GM23338 (cell line): ENCODE data around the gene MIER1. TPM values are rescaled to one million over a fixed set of nuclear protein-coding genes. Genes with fewer than 3 reads are reported as not detected.

Source experiments
- ATAC-seq: fragments of 200-7000 bp; cut with Tn5 transposase; 3 replicates; pipeline ENCODE4 v1.9.1; 2020
- DNase-seq: peaks from one replicate; pipeline ENCODE4 v3.0.0-alpha.2; 2015; ENCODE audit warnings: low spot score
- H2AFZ ChIP-seq: fragments of 200-600 bp; sonication (generic); 2 replicates; pipeline ENCODE4 v1.8.0; 2016; ENCODE audit warnings: antibody characterized with exemption, mild to moderate bottlenecking, moderate library complexity
- H3F3A ChIP-seq: fragments of 200-600 bp; sonication (generic); replicated peaks from 2 replicates; pipeline ENCODE4 v1.8.0; 2017; ENCODE audit warnings: antibody characterized with exemption, mixed run types, low read depth
- H3K27ac ChIP-seq: fragments of 200-600 bp; sonication (generic); 2 replicates; pipeline ENCODE4 v1.6.1; 2016; ENCODE audit warnings: low read depth
- H3K27me3 ChIP-seq: fragments of 200-600 bp; sonication (generic); 2 replicates; pipeline ENCODE4 v1.8.0; 2016; ENCODE audit warnings: mild to moderate bottlenecking, mixed run types, moderate library complexity; ENCODE audit not compliant: insufficient read depth
- H3K36me3 ChIP-seq: fragments of 200-600 bp; sonication (generic); 2 replicates; pipeline ENCODE4 v1.8.0; 2016; ENCODE audit warnings: mild to moderate bottlenecking; ENCODE audit not compliant: insufficient read depth
- H3K4me1 ChIP-seq: fragments of 200-600 bp; sonication (generic); 2 replicates; pipeline ENCODE4 v1.8.0; 2016; ENCODE audit warnings: mild to moderate bottlenecking, moderate library complexity; ENCODE audit not compliant: insufficient read depth
- H3K4me2 ChIP-seq: fragments of 200-600 bp; sonication (generic); 2 replicates; pipeline ENCODE4 v1.7.1; 2017; ENCODE audit warnings: mixed run types
- H3K4me3 ChIP-seq: fragments of 200-600 bp; sonication (generic); 2 replicates; pipeline ENCODE4 v1.6.1; 2016; ENCODE audit warnings: mixed run types
- H3K79me2 ChIP-seq: fragments of 200-600 bp; sonication (generic); replicated peaks from 2 replicates; pipeline ENCODE4 v1.8.0; 2017; ENCODE audit warnings: mild to moderate bottlenecking; ENCODE audit not compliant: insufficient read depth
- H3K9me2 ChIP-seq: fragments of 200-600 bp; sonication (generic); 2 replicates; pipeline ENCODE4 v1.8.0; 2017; ENCODE audit not compliant: insufficient read depth
- H4K20me1 ChIP-seq: fragments of 200-600 bp; sonication (generic); replicated peaks from 2 replicates; pipeline ENCODE4 v1.8.0; 2017; ENCODE audit warnings: mild to moderate bottlenecking; ENCODE audit not compliant: insufficient read depth
- H3K27ac Mint-ChIP-seq: 2 replicates; pipeline ENCODE4 v1.8.0; 2020; ENCODE audit warnings: inconsistent platforms, mild to moderate bottlenecking, moderate library complexity, mixed read lengths
- H3K27me3 Mint-ChIP-seq: 3 replicates; pipeline ENCODE4 v1.8.0; 2022; ENCODE audit warnings: low read depth, mild to moderate bottlenecking, moderate library complexity, mixed read lengths, inconsistent platforms; ENCODE audit not compliant: insufficient read depth, poor library complexity
- H3K36me3 Mint-ChIP-seq: 3 replicates; pipeline ENCODE4 v1.8.0; 2021; ENCODE audit warnings: low read depth, mild to moderate bottlenecking, inconsistent platforms, moderate library complexity, mixed read lengths
- H3K4me1 Mint-ChIP-seq: 3 replicates; pipeline ENCODE4 v1.8.0; 2020; ENCODE audit warnings: mild to moderate bottlenecking, inconsistent platforms, mixed read lengths
- H3K4me3 Mint-ChIP-seq: 3 replicates; pipeline ENCODE4 v1.8.0; 2021; ENCODE audit warnings: moderate library complexity, mild to moderate bottlenecking, inconsistent platforms, mixed read lengths
- H3K9me3 Mint-ChIP-seq: 3 replicates; pipeline ENCODE4 v1.8.0; 2020; ENCODE audit warnings: moderate library complexity, mild to moderate bottlenecking, inconsistent platforms, mixed read lengths
- CREB1 ChIP-seq: fragments of 250-450 bp; sonication (Bioruptor Pico); IDR thresholded peaks from 2 replicates; pipeline ENCODE4 v1.5.0; 2020; ENCODE audit warnings: low read depth, mild to moderate bottlenecking, moderate library complexity
- CTCF ChIP-seq, 2 experiments: fragments of 200-600 bp in 1 of 2; sonication (generic) in 1 of 2; conservative IDR thresholded peaks; 2 replicates each; pipeline versions ENCODE4 v1.5.1 to v1.6.1; 2016 to 2017; ENCODE audit warnings: antibody characterized with exemption in 2 of 2, low read depth in 2 of 2, mild to moderate bottlenecking in 2 of 2, moderate library complexity in 1 of 2
- EZH2 ChIP-seq: fragments of 200-600 bp; sonication (generic); IDR thresholded peaks from one replicate; pipeline ENCODE4 v1.8.0; 2017; ENCODE audit warnings: antibody characterized with exemption, mild to moderate bottlenecking, low read depth; ENCODE audit not compliant: unreplicated experiment
- EZH2phosphoT487 ChIP-seq: fragments of 200-600 bp; sonication (generic); IDR thresholded peaks from one replicate; pipeline ENCODE4 v1.8.1; 2018; ENCODE audit warnings: antibody characterized with exemption; ENCODE audit not compliant: unreplicated experiment
- JUNB ChIP-seq: IDR thresholded peaks from one replicate; pipeline ENCODE4 v1.6.1; 2016; ENCODE audit warnings: antibody characterized with exemption; ENCODE audit not compliant: unreplicated experiment
- NANOG ChIP-seq: IDR thresholded peaks from 2 replicates; pipeline ENCODE4 v1.6.1; 2016; ENCODE audit warnings: antibody characterized with exemption, borderline replicate concordance
- STAT1 ChIP-seq: IDR thresholded peaks from one replicate; pipeline ENCODE4 v1.6.1; 2016; ENCODE audit warnings: antibody characterized with exemption; ENCODE audit not compliant: unreplicated experiment
- ZNF114 ChIP-seq: fragments of 250-450 bp; sonication (Bioruptor Pico); IDR thresholded peaks from 2 replicates; pipeline ENCODE4 v1.5.0; 2020; ENCODE audit warnings: mild to moderate bottlenecking, moderate library complexity
- ZNF331 ChIP-seq: fragments of 250-450 bp; sonication (Bioruptor Pico); IDR thresholded peaks from 2 replicates; pipeline ENCODE4 v1.5.0; 2020; ENCODE audit warnings: low read depth, mild to moderate bottlenecking, moderate library complexity
- polyA plus RNA-seq: library from polyadenylated mRNA; unstranded; fragments of >200 nt; fragmentation: Nextera tagmentation; extraction: Ambion mirVana; gene quantifications from 2 replicates; pipeline ENCODE4 v1.2.1, GENCODE V29; 2016
- total RNA-seq: library from RNA; depleted of rRNA; stranded (reverse); fragments of >200 nt; shearing (Covaris generic); gene quantifications from 2 replicates; pipeline ENCODE4 v1.2.3, GENCODE V29; 2014
- TF ChIP-seq, protein P1 (sequence below): IDR thresholded peaks from 2 replicates; pipeline ENCODE4 v1.6.1; 2016; ENCODE audit warnings: antibody characterized with exemption
- TF ChIP-seq, protein P2 (sequence below): fragments of 250-450 bp; sonication (Bioruptor Pico); IDR thresholded peaks from 2 replicates; pipeline ENCODE4 v1.5.0; 2020; ENCODE audit warnings: mild to moderate bottlenecking, moderate library complexity
- TF ChIP-seq, protein P3 (sequence below): IDR thresholded peaks from one replicate; pipeline ENCODE4 v1.6.1; 2018; ENCODE audit warnings: antibody characterized with exemption; ENCODE audit not compliant: unreplicated experiment

Gene MIER1
- total and polyA plus RNA-seq, 2 experiments from 2014 or later, result 38.2 to 72.8 TPM

GRCh38 chr1:66982561-66983260 lies 57.9 kb downstream of the MIER1 start:
- no peaks in the 10 kb centered on the region for H3K4me1 Mint-ChIP-seq
- Histone ChIP-seq H3K27ac (no peak overlapping the region), H3K4me1 (no peaks in the 10 kb centered on the region), H3K4me2 (no peak overlapping the region), H3K9me2 (no peaks in the 10 kb centered on the region), H3K79me2 (no peaks in the 10 kb centered on the region), H3K27me3 (no peaks in the 10 kb centered on the region), H4K20me1 (no peaks in the 10 kb centered on the region; the same call in 1 of the 2 replicates), H3K36me3 (peaks cover 10% of the 10 kb centered on the region), H3K4me3 (no peak overlapping the region), H3F3A (no peaks in the 10 kb centered on the region), H2AFZ (no peak overlapping the region)
- no peak overlapping the region for H3K4me3 Mint-ChIP-seq
- DNase-seq (no peak), ATAC-seq (no peak)
- no peaks in the 10 kb centered on the region for H3K9me3 Mint-ChIP-seq
- no peaks in the 10 kb centered on the region for H3K27me3 Mint-ChIP-seq
- TF ChIP-seq, protein P1, sequence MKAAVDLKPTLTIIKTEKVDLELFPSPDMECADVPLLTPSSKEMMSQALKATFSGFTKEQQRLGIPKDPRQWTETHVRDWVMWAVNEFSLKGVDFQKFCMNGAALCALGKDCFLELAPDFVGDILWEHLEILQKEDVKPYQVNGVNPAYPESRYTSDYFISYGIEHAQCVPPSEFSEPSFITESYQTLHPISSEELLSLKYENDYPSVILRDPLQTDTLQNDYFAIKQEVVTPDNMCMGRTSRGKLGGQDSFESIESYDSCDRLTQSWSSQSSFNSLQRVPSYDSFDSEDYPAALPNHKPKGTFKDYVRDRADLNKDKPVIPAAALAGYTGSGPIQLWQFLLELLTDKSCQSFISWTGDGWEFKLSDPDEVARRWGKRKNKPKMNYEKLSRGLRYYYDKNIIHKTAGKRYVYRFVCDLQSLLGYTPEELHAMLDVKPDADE, result no peak
- TF ChIP-seq, protein P2, sequence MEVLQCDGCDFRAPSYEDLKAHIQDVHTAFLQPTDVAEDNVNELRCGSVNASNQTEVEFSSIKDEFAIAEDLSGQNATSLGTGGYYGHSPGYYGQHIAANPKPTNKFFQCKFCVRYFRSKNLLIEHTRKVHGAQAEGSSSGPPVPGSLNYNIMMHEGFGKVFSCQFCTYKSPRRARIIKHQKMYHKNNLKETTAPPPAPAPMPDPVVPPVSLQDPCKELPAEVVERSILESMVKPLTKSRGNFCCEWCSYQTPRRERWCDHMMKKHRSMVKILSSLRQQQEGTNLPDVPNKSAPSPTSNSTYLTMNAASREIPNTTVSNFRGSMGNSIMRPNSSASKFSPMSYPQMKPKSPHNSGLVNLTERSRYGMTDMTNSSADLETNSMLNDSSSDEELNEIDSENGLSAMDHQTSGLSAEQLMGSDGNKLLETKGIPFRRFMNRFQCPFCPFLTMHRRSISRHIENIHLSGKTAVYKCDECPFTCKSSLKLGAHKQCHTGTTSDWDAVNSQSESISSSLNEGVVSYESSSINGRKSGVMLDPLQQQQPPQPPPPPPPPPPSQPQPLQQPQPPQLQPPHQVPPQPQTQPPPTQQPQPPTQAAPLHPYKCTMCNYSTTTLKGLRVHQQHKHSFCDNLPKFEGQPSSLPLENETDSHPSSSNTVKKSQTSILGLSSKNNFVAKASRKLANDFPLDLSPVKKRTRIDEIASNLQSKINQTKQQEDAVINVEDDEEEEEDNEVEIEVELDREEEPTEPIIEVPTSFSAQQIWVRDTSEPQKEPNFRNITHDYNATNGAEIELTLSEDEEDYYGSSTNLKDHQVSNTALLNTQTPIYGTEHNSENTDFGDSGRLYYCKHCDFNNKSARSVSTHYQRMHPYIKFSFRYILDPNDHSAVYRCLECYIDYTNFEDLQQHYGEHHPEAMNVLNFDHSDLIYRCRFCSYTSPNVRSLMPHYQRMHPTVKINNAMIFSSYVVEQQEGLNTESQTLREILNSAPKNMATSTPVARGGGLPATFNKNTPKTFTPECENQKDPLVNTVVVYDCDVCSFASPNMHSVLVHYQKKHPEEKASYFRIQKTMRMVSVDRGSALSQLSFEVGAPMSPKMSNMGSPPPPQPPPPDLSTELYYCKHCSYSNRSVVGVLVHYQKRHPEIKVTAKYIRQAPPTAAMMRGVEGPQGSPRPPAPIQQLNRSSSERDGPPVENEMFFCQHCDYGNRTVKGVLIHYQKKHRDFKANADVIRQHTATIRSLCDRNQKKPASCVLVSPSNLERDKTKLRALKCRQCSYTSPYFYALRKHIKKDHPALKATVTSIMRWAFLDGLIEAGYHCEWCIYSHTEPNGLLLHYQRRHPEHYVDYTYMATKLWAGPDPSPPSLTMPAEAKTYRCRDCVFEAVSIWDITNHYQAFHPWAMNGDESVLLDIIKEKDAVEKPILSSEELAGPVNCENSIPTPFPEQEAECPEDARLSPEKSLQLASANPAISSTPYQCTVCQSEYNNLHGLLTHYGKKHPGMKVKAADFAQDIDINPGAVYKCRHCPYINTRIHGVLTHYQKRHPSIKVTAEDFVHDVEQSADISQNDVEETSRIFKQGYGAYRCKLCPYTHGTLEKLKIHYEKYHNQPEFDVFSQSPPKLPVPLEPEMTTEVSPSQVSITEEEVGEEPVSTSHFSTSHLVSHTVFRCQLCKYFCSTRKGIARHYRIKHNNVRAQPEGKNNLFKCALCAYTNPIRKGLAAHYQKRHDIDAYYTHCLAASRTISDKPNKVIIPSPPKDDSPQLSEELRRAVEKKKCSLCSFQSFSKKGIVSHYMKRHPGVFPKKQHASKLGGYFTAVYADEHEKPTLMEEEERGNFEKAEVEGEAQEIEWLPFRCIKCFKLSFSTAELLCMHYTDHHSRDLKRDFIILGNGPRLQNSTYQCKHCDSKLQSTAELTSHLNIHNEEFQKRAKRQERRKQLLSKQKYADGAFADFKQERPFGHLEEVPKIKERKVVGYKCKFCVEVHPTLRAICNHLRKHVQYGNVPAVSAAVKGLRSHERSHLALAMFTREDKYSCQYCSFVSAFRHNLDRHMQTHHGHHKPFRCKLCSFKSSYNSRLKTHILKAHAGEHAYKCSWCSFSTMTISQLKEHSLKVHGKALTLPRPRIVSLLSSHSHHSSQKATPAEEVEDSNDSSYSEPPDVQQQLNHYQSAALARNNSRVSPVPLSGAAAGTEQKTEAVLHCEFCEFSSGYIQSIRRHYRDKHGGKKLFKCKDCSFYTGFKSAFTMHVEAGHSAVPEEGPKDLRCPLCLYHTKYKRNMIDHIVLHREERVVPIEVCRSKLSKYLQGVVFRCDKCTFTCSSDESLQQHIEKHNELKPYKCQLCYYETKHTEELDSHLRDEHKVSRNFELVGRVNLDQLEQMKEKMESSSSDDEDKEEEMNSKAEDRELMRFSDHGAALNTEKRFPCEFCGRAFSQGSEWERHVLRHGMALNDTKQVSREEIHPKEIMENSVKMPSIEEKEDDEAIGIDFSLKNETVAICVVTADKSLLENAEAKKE, result no peak
- TF ChIP-seq EZH2 (no peak), ZNF114 (CRISPR knock-in tag) (no peak), JUNB (no peak), CREB1 (CRISPR knock-in tag) (no peak), NANOG (no peak), EZH2phosphoT487 (no peak), STAT1 (no peak), ZNF331 (CRISPR knock-in tag) (no peak), CTCF (conservative IDR thresholded peaks at IDR 0.05; ENCODE audit: low read depth in 2 of 2) (no peak)
- TF ChIP-seq, protein P3, sequence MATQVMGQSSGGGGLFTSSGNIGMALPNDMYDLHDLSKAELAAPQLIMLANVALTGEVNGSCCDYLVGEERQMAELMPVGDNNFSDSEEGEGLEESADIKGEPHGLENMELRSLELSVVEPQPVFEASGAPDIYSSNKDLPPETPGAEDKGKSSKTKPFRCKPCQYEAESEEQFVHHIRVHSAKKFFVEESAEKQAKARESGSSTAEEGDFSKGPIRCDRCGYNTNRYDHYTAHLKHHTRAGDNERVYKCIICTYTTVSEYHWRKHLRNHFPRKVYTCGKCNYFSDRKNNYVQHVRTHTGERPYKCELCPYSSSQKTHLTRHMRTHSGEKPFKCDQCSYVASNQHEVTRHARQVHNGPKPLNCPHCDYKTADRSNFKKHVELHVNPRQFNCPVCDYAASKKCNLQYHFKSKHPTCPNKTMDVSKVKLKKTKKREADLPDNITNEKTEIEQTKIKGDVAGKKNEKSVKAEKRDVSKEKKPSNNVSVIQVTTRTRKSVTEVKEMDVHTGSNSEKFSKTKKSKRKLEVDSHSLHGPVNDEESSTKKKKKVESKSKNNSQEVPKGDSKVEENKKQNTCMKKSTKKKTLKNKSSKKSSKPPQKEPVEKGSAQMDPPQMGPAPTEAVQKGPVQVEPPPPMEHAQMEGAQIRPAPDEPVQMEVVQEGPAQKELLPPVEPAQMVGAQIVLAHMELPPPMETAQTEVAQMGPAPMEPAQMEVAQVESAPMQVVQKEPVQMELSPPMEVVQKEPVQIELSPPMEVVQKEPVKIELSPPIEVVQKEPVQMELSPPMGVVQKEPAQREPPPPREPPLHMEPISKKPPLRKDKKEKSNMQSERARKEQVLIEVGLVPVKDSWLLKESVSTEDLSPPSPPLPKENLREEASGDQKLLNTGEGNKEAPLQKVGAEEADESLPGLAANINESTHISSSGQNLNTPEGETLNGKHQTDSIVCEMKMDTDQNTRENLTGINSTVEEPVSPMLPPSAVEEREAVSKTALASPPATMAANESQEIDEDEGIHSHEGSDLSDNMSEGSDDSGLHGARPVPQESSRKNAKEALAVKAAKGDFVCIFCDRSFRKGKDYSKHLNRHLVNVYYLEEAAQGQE, result no peak
- peaks cover 37% of the 10 kb centered on the region for H3K36me3 Mint-ChIP-seq
- no peak overlapping the region for H3K27ac Mint-ChIP-seq
